Esophagus squamous epithelium (tissue), 4 donors: ENCODE results near the gene NDUFA9.

Experiments used
- POLR2A ChIP-seq, 4 donors: fragments of 450-650 bp; IDR thresholded peaks; one replicate each; pipeline ENCODE4 v1.6.1; 2017; ENCODE audit warnings: antibody characterized with exemption in 4 of 4, mild to moderate bottlenecking in 4 of 4, moderate library complexity in 3 of 4
- TF ChIP-seq, protein P1 (sequence below), 6 experiments: fragments of 450-650 bp in 4 of 6; fragments of 200-600 bp in 2 of 6; sonication (generic) in 2 of 6; IDR thresholded peaks; one replicate each; pipeline ENCODE4 v1.5.1; 2016 to 2019; ENCODE audit warnings: antibody characterized with exemption in 6 of 6, mild to moderate bottlenecking in 4 of 6, moderate library complexity in 4 of 6

DNA sequence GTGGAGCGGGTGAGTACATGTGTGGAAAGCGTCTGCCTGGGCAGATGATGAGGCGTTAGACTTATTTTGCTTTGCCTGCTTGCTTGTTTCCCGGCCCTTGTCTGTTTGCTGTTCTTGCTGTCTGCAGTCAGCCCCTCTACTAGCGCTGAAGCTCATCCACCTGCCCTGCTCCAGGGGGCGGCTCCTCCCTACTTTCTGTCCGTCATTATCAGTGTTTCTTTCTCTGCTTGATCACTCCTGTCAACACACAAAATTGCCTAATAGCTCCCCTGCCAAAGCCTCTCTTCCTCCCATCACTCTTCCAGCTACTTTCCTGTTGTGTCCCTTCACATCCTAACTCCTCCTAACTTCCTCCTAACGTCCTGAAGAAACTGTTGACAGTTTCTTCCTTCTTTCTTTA is 36.4 kb downstream of the NDUFA9 start:
- no peak for TF ChIP-seq POLR2A (IDR thresholded peaks at IDR 0.05)
- TF ChIP-seq, protein P1, sequence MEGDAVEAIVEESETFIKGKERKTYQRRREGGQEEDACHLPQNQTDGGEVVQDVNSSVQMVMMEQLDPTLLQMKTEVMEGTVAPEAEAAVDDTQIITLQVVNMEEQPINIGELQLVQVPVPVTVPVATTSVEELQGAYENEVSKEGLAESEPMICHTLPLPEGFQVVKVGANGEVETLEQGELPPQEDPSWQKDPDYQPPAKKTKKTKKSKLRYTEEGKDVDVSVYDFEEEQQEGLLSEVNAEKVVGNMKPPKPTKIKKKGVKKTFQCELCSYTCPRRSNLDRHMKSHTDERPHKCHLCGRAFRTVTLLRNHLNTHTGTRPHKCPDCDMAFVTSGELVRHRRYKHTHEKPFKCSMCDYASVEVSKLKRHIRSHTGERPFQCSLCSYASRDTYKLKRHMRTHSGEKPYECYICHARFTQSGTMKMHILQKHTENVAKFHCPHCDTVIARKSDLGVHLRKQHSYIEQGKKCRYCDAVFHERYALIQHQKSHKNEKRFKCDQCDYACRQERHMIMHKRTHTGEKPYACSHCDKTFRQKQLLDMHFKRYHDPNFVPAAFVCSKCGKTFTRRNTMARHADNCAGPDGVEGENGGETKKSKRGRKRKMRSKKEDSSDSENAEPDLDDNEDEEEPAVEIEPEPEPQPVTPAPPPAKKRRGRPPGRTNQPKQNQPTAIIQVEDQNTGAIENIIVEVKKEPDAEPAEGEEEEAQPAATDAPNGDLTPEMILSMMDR (IDR thresholded peaks at IDR 0.05): no peak
